A673 (cell line): Measurements from ENCODE around the gene GALM. TPM values are rescaled to one million over a fixed set of nuclear protein-coding genes. Genes with fewer than 3 reads are reported as not detected.

Source experiments
- BruUV-seq: library from RNA; stranded (reverse); fragments of 400-500 nt; replicated peaks from 2 replicates; lab custom pipeline; 2021; lab: Mats Ljungman, UMichigan
- CTCF ChIA-PET: fragments of 300-600 bp; sonication (Branson Sonifier 250); formaldehyde crosslinking; loops from one replicate; lab custom pipeline; 2022; ENCODE audit warnings: antibody characterized with exemption; lab: Charles Lee
- POLR2A ChIA-PET: fragments of 300-600 bp; sonication (Branson Sonifier 250); formaldehyde crosslinking; loops from one replicate; lab custom pipeline; 2022; ENCODE audit warnings: antibody characterized with exemption; ENCODE audit not compliant: low non-redundant PET; lab: Charles Lee
- DNase-seq: peaks from one replicate; pipeline ENCODE4 v3.0.0-alpha.2; 2015; ENCODE audit warnings: low spot score
- H3K27ac ChIP-seq: fragments of 200-600 bp; sonication (generic); 2 replicates; pipeline ENCODE4 v1.5.1; 2016; ENCODE audit warnings: mixed run types, low read depth, mild to moderate bottlenecking, mixed read lengths, antibody characterized with exemption, low read length; ENCODE audit not compliant: poor library complexity, severe bottlenecking
- H3K27me3 ChIP-seq: fragments of 200-600 bp; sonication (generic); replicated peaks from 2 replicates; pipeline ENCODE4 v1.6.1; 2017; ENCODE audit warnings: mixed run types, low read depth, mild to moderate bottlenecking, mixed read lengths, antibody characterized with exemption, low read length; ENCODE audit not compliant: insufficient read depth, poor library complexity
- H3K36me3 ChIP-seq: fragments of 200-600 bp; sonication (generic); 2 replicates; pipeline ENCODE4 v1.6.1; 2016; ENCODE audit warnings: mixed run types, mild to moderate bottlenecking, mixed read lengths, antibody characterized with exemption, low read length; ENCODE audit not compliant: insufficient read depth, poor library complexity, severe bottlenecking
- H3K4me1 ChIP-seq: fragments of 200-600 bp; sonication (generic); 2 replicates; pipeline ENCODE4 v1.6.1; 2017; ENCODE audit warnings: mixed run types, mild to moderate bottlenecking, mixed read lengths, antibody characterized with exemption, low read length; ENCODE audit not compliant: insufficient read depth, poor library complexity, severe bottlenecking
- H3K4me3 ChIP-seq: fragments of 200-600 bp; sonication (generic); 2 replicates; pipeline ENCODE4 v1.5.1; 2016; ENCODE audit warnings: low read depth, mixed run types, mild to moderate bottlenecking, mixed read lengths, low read length; ENCODE audit not compliant: poor library complexity, severe bottlenecking
- H3K9me3 ChIP-seq: fragments of 200-600 bp; sonication (generic); 2 replicates; pipeline ENCODE4 v1.6.1; 2016; ENCODE audit warnings: mixed run types, low read depth, mild to moderate bottlenecking, mixed read lengths, antibody characterized with exemption, low read length; ENCODE audit not compliant: poor library complexity, severe bottlenecking
- EZH2 ChIP-seq: fragments of 200-600 bp; sonication (generic); IDR thresholded peaks from 2 replicates; pipeline ENCODE4 v1.6.1; 2017; ENCODE audit warnings: borderline replicate concordance, low read depth, mild to moderate bottlenecking, mixed read lengths, antibody characterized with exemption, low read length; ENCODE audit not compliant: poor library complexity, severe bottlenecking
- intact Hi-C: fragments of 100-400 bp; cut with micrococcal nuclease; formaldehyde crosslinking; loops from one replicate; pipeline ENCODE4 v1.10.0; 2022; ENCODE audit not compliant: unreplicated experiment
- total RNA-seq: library from RNA; stranded (reverse); gene quantifications from 2 replicates; pipeline ENCODE4 v1.2.3, GENCODE V29; 2021
- TF ChIP-seq, protein P1 (sequence below): fragments of 300-800, 200-600 bp; sonication (generic); conservative IDR thresholded peaks from 2 replicates; pipeline ENCODE4 v1.5.1; 2017; ENCODE audit warnings: low read depth, mild to moderate bottlenecking, antibody characterized with exemption, low read length, moderate library complexity, mixed read lengths

GALM gene
- total RNA-seq, 1 experiment from 2014 or later = 6.6 TPM

DNA sequence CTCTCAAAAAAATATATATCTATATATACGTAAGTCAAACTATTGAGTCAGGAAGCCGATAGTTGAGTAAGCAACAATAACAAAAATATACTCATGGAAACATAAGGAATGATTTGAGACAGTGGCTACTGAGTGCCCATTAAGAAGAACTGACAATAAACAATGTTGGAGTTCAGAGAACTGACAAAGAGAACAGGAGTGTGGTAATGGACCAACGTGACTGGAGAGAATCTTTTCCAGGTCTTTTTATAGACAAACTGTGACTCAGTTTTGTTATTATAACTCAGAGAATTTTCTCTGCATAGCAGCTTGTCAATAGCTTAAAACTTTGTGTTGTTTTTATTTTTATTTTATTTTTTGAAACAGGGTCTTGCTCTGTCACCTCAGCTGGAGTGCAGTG lies 4.6 kb upstream of the GALM start:
- no TSS peak for BruUV-seq
- CTCF ChIA-PET = no interaction called here
- no peak for DNase-seq

DNA sequence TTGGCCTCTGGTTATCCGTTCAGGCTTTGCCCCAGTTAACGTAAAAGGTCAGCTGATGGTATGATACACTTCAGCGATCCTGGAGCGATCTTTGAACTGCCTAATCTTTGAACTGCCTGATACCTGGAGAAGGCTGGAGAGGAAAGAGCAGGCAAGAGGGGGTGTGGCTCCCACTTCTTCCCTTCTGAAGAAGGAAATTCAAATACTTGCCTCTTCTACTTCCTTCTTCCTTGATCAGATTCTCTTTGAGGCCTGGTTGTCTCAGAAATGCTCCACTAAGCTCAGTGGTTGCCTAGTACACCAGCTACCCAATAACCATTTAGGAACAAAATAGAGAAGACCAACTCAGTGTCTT lies 619 bp downstream of the GALM start:
- Histone ChIP-seq H3K27me3 (no peaks in the 10 kb centered on the region), H3K4me1 (no peaks in the 10 kb centered on the region), H3K36me3 (no peaks in the 10 kb centered on the region), H3K4me3 (peak overlapping the region; percentile 50), H3K9me3 (no peaks in the 10 kb centered on the region), H3K27ac (no peak overlapping the region)
- no peak for TF ChIP-seq EZH2
- TF ChIP-seq, protein P1, sequence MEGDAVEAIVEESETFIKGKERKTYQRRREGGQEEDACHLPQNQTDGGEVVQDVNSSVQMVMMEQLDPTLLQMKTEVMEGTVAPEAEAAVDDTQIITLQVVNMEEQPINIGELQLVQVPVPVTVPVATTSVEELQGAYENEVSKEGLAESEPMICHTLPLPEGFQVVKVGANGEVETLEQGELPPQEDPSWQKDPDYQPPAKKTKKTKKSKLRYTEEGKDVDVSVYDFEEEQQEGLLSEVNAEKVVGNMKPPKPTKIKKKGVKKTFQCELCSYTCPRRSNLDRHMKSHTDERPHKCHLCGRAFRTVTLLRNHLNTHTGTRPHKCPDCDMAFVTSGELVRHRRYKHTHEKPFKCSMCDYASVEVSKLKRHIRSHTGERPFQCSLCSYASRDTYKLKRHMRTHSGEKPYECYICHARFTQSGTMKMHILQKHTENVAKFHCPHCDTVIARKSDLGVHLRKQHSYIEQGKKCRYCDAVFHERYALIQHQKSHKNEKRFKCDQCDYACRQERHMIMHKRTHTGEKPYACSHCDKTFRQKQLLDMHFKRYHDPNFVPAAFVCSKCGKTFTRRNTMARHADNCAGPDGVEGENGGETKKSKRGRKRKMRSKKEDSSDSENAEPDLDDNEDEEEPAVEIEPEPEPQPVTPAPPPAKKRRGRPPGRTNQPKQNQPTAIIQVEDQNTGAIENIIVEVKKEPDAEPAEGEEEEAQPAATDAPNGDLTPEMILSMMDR = no peak
- no peak for DNase-seq
- CTCF ChIA-PET = no interaction called here
- POLR2A ChIA-PET = interaction anchor here (0.6 kb wide), 1 partner anchor 65 kb away, joined by 3 read pairs; no protein-coding TSS in a partner anchor
- BruUV-seq = no TSS peak
- intact Hi-C loops = no loop called here

More for the DNA sequence above, 4.6 kb upstream of the GALM start:
- H3K4me1 ChIP-seq = no peaks in the 10 kb centered on the region
- H3K4me3 ChIP-seq = no peak overlapping the region
- H3K9me3 ChIP-seq = no peaks in the 10 kb centered on the region
- no peaks in the 10 kb centered on the region for H3K36me3 ChIP-seq
- intact Hi-C loops = no loop called here
- H3K27ac ChIP-seq = no peak overlapping the region
- POLR2A ChIA-PET = no interaction called here
- H3K27me3 ChIP-seq = no peaks in the 10 kb centered on the region
- TF ChIP-seq, protein P1 = no peak
- TF ChIP-seq EZH2 = no peak

DNA sequence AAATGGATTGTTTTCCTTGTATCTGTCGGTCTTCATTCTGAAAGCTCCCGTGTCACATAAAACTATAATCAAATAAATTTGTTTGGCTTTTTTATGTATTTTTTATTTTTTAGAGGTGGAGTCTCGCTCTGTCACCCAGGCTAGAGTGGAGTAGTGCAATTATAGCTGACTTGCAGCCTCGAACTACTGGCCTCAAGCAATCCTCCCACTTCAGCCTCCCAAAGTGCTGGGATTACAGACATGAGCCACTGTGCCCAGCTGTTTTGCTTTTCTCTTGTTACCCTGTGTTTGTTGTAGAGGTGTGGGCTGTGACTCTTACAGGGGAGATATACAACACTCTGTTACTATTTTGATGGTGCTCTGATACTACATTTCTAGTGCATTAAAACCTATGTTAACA lies 2.2 kb downstream of the GALM start:
- Histone ChIP-seq H3K9me3 (no peaks in the 10 kb centered on the region), H3K27me3 (no peaks in the 10 kb centered on the region), H3K36me3 (no peaks in the 10 kb centered on the region), H3K27ac (no peak overlapping the region), H3K4me1 (no peaks in the 10 kb centered on the region), H3K4me3 (no peak overlapping the region)
- ChIA-PET POLR2A (no interaction called here), CTCF (no interaction called here)
- no peak for DNase-seq
- TF ChIP-seq, protein P1 = no peak
- TF ChIP-seq EZH2 = no peak
- intact Hi-C loops = no loop called here
- BruUV-seq = no TSS peak
